PC-3 (cell line): ENCODE measurements around the gene AXL. TPM values are rescaled to one million over a fixed set of nuclear protein-coding genes. Genes with fewer than 3 reads are reported as not detected.

Source experiments
- ATAC-seq: fragments of 200-7000 bp; cut with Tn5 transposase; 2 replicates; pipeline ENCODE4 v1.9.1; 2020; ENCODE audit warnings: mild to moderate bottlenecking, moderate library complexity
- BruUV-seq: library from RNA; stranded (reverse); fragments of 400-500 nt; replicated peaks from 2 replicates; lab custom pipeline; 2021; lab: Mats Ljungman, UMichigan
- CTCF ChIA-PET: fragments of 300-600 bp; sonication (Branson Sonifier 250); formaldehyde crosslinking; loops from one replicate; lab custom pipeline; 2022; ENCODE audit warnings: antibody characterized with exemption; lab: Charles Lee
- POLR2A ChIA-PET: fragments of 300-600 bp; sonication (Branson Sonifier 250); formaldehyde crosslinking; loops from one replicate; lab custom pipeline; 2022; ENCODE audit warnings: antibody characterized with exemption; ENCODE audit not compliant: unreplicated experiment; lab: Charles Lee
- DNase-seq: peaks from one replicate; pipeline ENCODE4 v3.0.0-alpha.2; 2015
- H2AFZ ChIP-seq: fragments of 300-600 bp; sonication (generic); 2 replicates; pipeline ENCODE4 v1.6.0; 2016; ENCODE audit warnings: antibody characterized with exemption, low read length
- H3F3A ChIP-seq: fragments of 300-600 bp; sonication (generic); one replicate; pipeline ENCODE4 v1.6.0; 2017; ENCODE audit warnings: antibody characterized with exemption, low read length, control low read depth, mild to moderate bottlenecking; ENCODE audit not compliant: unreplicated experiment
- H3K27ac ChIP-seq: fragments of 300-600 bp; sonication (generic); 2 replicates; pipeline ENCODE4 v1.5.1; 2016; ENCODE audit warnings: mild to moderate bottlenecking, low read length
- H3K27me3 ChIP-seq: fragments of 300-600 bp; sonication (generic); 2 replicates; pipeline ENCODE4 v1.6.1; 2016; ENCODE audit warnings: low read length, mixed read lengths
- H3K36me3 ChIP-seq: fragments of 300-600 bp; sonication (generic); 2 replicates; pipeline ENCODE4 v1.6.1; 2016; ENCODE audit warnings: low read depth, mixed run types, low read length, mixed read lengths
- H3K4me1 ChIP-seq: fragments of 300-600 bp; sonication (generic); 2 replicates; pipeline ENCODE4 v1.5.1; 2016; ENCODE audit warnings: low read length; ENCODE audit not compliant: insufficient read depth
- H3K4me2 ChIP-seq: fragments of 300-600 bp; sonication (generic); 2 replicates; pipeline ENCODE4 v1.6.0; 2016; ENCODE audit warnings: low read length
- H3K4me3 ChIP-seq: fragments of 300-600 bp; sonication (generic); 2 replicates; pipeline ENCODE4 v1.5.1; 2016; ENCODE audit warnings: mild to moderate bottlenecking, low read length, mixed read lengths
- H3K79me2 ChIP-seq: fragments of 300-600 bp; sonication (generic); 2 replicates; pipeline ENCODE4 v1.6.1; 2017; ENCODE audit warnings: low read length, mixed read lengths
- H3K9ac ChIP-seq: fragments of 300-600 bp; sonication (generic); 2 replicates; pipeline ENCODE4 v1.6.0; 2016; ENCODE audit warnings: mild to moderate bottlenecking, low read length
- H3K9me2 ChIP-seq: fragments of 300-600 bp; sonication (generic); replicated peaks from 2 replicates; pipeline ENCODE4 v1.6.1; 2016; ENCODE audit warnings: mixed run types, low read length, mixed read lengths
- H3K9me3 ChIP-seq: fragments of 300-600 bp; sonication (generic); 2 replicates; pipeline ENCODE4 v1.6.1; 2016; ENCODE audit warnings: low read length, mixed read lengths
- H4K20me1 ChIP-seq: fragments of 300-600 bp; sonication (generic); 2 replicates; pipeline ENCODE4 v1.6.1; 2016; ENCODE audit warnings: low read length, mixed read lengths
- EZH2 ChIP-seq: fragments of 300-600 bp; sonication (generic); IDR thresholded peaks from one replicate; pipeline ENCODE4 v1.6.1; 2017; ENCODE audit warnings: antibody characterized with exemption, mild to moderate bottlenecking, low read length; ENCODE audit not compliant: unreplicated experiment
- EZH2phosphoT487 ChIP-seq: fragments of 300-600 bp; sonication (generic); IDR thresholded peaks from 2 replicates; pipeline ENCODE4 v1.6.1; 2018; ENCODE audit warnings: mild to moderate bottlenecking, antibody characterized with exemption, low read length, borderline replicate concordance
- intact Hi-C: fragments of 100-400 bp; cut with micrococcal nuclease; formaldehyde crosslinking; loops from 2 replicates; pipeline ENCODE4 v1.9.0; 2023
- total RNA-seq: library from RNA; depleted of rRNA; stranded (reverse); fragments of >200 nt; gene quantifications from 2 replicates; pipeline ENCODE4 v1.2.3, GENCODE V29; 2014
- TF ChIP-seq, protein P1 (sequence below): fragments of 300-600 bp; sonication (generic); conservative IDR thresholded peaks from 2 replicates; pipeline ENCODE4 v1.5.1; 2017; ENCODE audit warnings: antibody characterized with exemption, low read depth, mild to moderate bottlenecking, low read length

Gene AXL
- total RNA-seq, 1 experiment from 2014 or later: 172 TPM

DNA sequence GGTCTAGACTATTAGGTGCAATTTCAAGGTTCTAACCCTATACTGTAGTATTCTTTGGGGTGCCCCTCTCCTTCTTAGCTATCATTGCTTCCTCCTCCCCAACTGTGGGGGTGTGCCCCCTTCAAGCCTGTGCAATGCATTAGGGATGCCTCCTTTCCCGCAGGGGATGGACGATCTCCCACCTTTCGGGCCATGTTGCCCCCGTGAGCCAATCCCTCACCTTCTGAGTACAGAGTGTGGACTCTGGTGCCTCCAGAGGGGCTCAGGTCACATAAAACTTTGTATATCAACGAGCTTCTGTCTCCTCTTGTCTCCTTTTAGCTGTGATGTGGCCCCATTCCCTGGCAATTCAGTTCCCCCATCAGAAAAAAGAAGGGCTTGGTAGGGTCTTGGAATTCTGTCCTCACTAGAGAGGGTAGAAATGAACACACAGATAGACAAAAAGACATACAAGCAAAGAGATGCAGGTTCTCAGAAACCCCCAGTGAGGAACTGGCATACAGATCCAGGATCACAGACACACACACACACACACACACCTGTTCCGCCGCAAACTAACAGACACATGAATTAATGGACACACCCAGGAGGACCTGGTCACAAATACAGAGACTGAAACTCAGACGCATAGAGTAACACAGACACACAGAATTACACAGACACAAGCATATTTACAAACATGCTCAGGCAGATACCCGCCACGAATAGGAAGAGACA lies 42.6 kb downstream of the AXL start:
- no peaks in the 10 kb centered on the region for H3K27me3 ChIP-seq
- peaks cover 4% of the 10 kb centered on the region for H3K4me1 ChIP-seq
- peaks cover 28% of the 10 kb centered on the region for H3K79me2 ChIP-seq
- H3K9me2 ChIP-seq: no peaks in the 10 kb centered on the region
- H3K4me3 ChIP-seq: peak overlapping the region; percentile 92
- ChIA-PET CTCF (interaction anchor here (0.8 to 1.4 kb wide), 2 partner anchors 57 to 58 kb away, joined by 3 to 23 read pairs; no protein-coding TSS in a partner anchor), POLR2A (no interaction called here)
- BruUV-seq: no TSS peak
- H3K27ac ChIP-seq: no peak overlapping the region
- H4K20me1 ChIP-seq: no peaks in the 10 kb centered on the region
- no peaks in the 10 kb centered on the region for H3K9me3 ChIP-seq
- H3F3A ChIP-seq: peaks cover 9% of the 10 kb centered on the region
- intact Hi-C loops: loop anchor here (1.0 to 2.0 kb wide), 2 partner anchors 37 to 57 kb away; no protein-coding TSS in a partner anchor
- TF ChIP-seq EZH2phosphoT487 (no peak), EZH2 (no peak)
- TF ChIP-seq, protein P1, sequence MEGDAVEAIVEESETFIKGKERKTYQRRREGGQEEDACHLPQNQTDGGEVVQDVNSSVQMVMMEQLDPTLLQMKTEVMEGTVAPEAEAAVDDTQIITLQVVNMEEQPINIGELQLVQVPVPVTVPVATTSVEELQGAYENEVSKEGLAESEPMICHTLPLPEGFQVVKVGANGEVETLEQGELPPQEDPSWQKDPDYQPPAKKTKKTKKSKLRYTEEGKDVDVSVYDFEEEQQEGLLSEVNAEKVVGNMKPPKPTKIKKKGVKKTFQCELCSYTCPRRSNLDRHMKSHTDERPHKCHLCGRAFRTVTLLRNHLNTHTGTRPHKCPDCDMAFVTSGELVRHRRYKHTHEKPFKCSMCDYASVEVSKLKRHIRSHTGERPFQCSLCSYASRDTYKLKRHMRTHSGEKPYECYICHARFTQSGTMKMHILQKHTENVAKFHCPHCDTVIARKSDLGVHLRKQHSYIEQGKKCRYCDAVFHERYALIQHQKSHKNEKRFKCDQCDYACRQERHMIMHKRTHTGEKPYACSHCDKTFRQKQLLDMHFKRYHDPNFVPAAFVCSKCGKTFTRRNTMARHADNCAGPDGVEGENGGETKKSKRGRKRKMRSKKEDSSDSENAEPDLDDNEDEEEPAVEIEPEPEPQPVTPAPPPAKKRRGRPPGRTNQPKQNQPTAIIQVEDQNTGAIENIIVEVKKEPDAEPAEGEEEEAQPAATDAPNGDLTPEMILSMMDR: no peak
- peaks cover 21% of the 10 kb centered on the region; the same call in 1 of the 2 replicates for H3K36me3 ChIP-seq
- DNase-seq (no peak), ATAC-seq (no peak)
- peak overlapping the region; percentile 61; the same call in 1 of the 2 replicates for H2AFZ ChIP-seq
- peak overlapping the region; percentile 97 for H3K4me2 ChIP-seq
- no peak overlapping the region for H3K9ac ChIP-seq

DNA sequence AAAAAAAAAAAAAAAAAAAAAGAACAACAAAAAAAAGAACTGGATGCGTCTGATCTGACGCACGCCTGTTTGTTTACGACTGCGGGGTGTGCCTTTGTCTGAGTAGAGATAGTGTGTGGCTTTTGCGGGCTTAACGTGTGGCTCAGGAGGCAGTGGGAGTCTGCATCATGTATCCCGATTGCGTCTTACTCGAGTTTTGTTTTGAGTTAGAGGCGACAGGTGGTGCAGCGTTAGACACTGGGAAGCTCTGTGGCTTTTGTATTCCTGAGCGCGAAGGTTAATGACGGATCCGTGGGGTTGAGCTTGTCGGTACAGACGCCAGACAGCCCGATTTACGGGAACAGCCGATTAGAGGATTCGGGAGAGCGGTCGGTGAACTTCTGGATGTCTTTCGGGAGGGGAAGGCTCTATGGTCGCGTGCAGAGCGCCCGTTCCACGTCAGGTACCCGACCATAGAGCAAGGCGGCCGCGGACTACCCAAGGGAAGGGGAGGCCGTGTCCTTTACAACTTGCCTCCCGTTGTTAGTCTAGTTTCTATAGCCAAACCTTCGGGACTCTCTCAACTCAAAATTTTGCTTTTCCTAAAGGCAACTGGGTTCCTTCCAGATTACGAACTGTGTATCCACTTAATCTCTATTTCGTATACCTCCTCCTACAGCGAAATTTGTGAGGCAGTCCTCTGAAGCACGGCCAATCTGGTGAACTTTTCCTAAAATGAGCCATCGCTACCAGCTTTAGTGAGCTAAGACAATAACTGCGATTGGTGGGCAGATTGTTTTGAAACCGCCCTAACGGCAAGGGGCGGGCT lies 44.2 kb downstream of the AXL start:
- Histone ChIP-seq H3K4me2 (peak overlapping the region; percentile 97), H3K79me2 (peaks cover 44% of the 10 kb centered on the region), H3K27me3 (no peaks in the 10 kb centered on the region), H3K4me1 (peaks cover 16% of the 10 kb centered on the region), H3K9ac (peak overlapping the region; percentile 93), H2AFZ (peak overlapping the region; percentile 46), H4K20me1 (peaks cover 7% of the 10 kb centered on the region; the same call in 1 of the 2 replicates), H3F3A (peaks cover 9% of the 10 kb centered on the region), H3K27ac (peak overlapping the region; percentile 82), H3K4me3 (peak overlapping the region; percentile 92), H3K9me2 (no peaks in the 10 kb centered on the region), H3K36me3 (peaks cover 18% of the 10 kb centered on the region), H3K9me3 (no peaks in the 10 kb centered on the region)
- DNase-seq: peak; percentile 37
- POLR2A ChIA-PET: interaction anchor here (0.6 to 1.9 kb wide), 3 partner anchors 44 to 661 kb away, joined by 5 to 22 read pairs (median 8); partner anchors contain the start of gene AXL
- peak; percentile 14 for ATAC-seq
- TSS peak; percentile 96 for BruUV-seq
- intact Hi-C loops: loop anchor here (2.0 kb wide), 1 partner anchor 38 kb away; no protein-coding TSS in a partner anchor
- TF ChIP-seq, protein P1: no peak
- TF ChIP-seq EZH2phosphoT487 (no peak), EZH2 (no peak)
- CTCF ChIA-PET: interaction anchor here (0.6 to 1.4 kb wide), 3 partner anchors 34 to 499 kb away, joined by 3 to 23 read pairs (median 5); no protein-coding TSS in a partner anchor
